ENCODE results near the gene SEC14L1.

- TF ChIP-seq CTCF (IDR thresholded peaks at IDR 0.05; ENCODE audit: poor library complexity) (no peak), EZH2 (IDR thresholded peaks at IDR 0.05; ENCODE audit: borderline replicate concordance) (no peak), EZH2phosphoT487 (IDR thresholded peaks at IDR 0.05; ENCODE audit: low read depth, severe bottlenecking, unreplicated experiment) (no peak)
These were observed 24.8 kb upstream of the SEC14L1 start for GRCh38 chr17:77115947-77116346.

Data from hepatocyte (in vitro differentiated cells).